ENCODE data around the gene DNAJA1. TPM values are rescaled to one million over a fixed set of nuclear protein-coding genes. Genes with fewer than 3 reads are reported as not detected.

The DNAJA1 gene
- total RNA-seq, 1 donor from 2014 or later: 74.5 TPM

DNA sequence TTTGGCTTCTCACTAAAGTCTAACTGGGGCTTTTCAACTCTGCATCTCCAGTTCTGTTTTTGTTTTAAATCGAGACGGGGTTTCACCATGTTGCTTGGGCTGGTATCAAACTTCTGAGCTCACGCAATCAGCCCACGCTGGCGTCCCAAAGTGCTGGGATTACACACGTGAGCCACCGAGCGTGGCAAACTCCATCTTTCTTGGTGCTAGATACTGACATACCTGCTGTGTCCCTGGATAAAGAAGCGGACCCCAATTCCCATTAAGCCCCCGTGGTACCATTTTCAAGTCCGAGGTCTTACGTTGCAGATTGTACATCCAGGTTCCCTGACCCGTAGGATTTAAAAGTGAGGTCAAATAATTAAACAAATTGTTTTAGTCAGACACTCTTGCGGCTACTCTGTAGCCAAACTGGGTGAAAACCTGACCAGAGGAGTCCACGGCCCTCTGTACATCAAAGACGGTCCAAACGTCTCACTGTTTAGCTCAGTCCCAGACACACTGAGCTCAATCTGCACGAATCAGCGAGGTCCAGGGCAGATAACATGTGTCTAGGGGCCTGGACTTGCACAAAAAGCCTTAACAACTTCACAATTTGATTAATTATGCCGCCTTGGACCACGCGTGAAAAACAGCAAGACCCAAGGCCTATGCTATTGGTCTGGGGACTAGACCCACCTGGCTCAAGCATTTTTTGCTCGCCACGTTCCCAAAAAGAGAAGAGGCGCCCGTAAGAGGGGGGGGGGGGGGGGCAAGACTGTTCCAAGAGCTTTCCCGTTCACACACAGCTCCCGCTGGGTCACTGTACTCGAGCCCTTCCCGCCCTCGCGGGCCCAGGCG, 727 bp upstream of the DNAJA1 start:
- ATAC-seq (ENCODE audit: poor library complexity): peak; percentile 5
- intact Hi-C loops (cut with DNase I): no loop called here
- DNase-seq: no peak

- peak; percentile 64 for DNase-seq
- intact Hi-C loops (cut with DNase I): no loop called here
- peak; percentile 57 for ATAC-seq (ENCODE audit: poor library complexity)
Observed at GRCh38 chr9:33025572-33026342, 684 bp downstream of the DNAJA1 start.

GRCh38 chr9:33029231-33029786, 4.2 kb downstream of the DNAJA1 start:
- intact Hi-C loops (cut with DNase I): no loop called here
- ATAC-seq (ENCODE audit: poor library complexity) (no peak), DNase-seq (no peak)

DNA sequence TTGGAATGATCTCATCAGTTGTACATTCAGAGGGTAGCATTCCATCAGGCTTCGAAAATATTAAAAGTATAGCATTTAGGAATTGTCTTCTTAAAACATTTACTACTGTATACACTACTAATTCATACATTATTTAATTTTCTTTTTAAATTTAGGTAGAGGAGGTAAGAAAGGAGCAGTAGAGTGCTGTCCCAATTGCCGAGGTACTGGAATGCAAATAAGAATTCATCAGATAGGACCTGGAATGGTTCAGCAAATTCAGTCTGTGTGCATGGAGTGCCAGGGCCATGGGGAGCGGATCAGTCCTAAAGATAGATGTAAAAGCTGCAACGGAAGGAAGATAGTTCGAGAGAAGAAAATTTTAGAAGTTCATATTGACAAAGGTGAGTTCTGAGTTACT, 5.2 kb downstream of the DNAJA1 start:
- intact Hi-C loops (cut with DNase I): no loop called here
- ATAC-seq (ENCODE audit: poor library complexity): no peak

DNA sequence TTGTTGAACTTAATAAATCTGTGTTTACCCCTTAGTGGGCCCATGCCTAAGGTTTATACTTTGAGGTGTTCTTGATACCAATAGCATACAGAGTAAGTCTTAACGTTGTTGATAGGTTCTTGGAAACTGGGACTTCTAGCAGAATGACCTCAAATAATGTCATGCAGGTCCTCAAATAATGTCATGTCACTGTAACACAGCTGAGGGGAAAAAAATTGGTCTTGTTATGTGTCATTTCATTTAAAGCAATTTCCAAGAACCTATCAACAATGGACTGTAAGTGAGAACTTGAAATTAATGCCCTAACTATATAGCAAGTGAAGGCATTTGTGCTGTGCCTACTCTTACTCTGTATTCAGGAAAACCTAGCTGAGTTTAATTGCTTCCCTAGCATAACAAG, 7.2 kb downstream of the DNAJA1 start:
- DNase-seq: no peak
- intact Hi-C loops (cut with DNase I): no loop called here
- ATAC-seq (ENCODE audit: poor library complexity): no peak

More for the DNA sequence above, 5.2 kb downstream of the DNAJA1 start:
- DNase-seq: no peak

- DNase-seq (no peak), ATAC-seq (ENCODE audit: poor library complexity) (no peak)
- intact Hi-C loops (cut with DNase I): no loop called here
Observed at GRCh38 chr9:33032865-33033264, 7.8 kb downstream of the DNAJA1 start.

DNA sequence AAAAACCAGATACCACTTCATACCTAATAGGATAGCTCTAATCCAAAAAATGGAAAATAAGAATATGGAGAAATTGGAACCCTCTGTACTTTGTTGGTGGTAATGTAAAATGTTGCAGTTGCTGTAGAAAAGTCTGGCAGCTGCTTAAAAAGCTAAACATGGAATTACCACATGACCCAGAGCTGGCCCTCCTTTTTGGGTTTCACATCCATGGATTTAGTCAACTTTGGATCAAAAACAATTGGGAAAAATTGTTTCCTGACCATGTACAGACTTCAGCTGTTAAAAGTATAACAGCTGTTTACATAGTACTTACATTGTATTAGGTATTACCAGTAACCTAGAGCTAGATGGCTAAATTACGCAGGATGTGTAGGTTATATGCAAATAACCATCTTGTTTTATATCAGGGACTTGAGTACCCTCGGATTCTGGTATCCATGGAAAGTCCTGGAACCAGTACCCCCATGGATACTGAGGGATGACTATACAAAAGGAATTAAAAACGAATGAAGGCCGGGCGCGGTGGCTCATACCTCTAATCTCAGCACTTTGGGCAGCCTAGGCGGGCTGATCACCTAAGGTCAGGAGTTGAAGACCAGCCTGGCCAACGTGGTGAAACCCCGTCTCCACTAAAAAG, 15.8 kb downstream of the DNAJA1 start:
- ATAC-seq (ENCODE audit: poor library complexity) (no peak), DNase-seq (no peak)
- intact Hi-C loops (cut with DNase I): no loop called here

DNA sequence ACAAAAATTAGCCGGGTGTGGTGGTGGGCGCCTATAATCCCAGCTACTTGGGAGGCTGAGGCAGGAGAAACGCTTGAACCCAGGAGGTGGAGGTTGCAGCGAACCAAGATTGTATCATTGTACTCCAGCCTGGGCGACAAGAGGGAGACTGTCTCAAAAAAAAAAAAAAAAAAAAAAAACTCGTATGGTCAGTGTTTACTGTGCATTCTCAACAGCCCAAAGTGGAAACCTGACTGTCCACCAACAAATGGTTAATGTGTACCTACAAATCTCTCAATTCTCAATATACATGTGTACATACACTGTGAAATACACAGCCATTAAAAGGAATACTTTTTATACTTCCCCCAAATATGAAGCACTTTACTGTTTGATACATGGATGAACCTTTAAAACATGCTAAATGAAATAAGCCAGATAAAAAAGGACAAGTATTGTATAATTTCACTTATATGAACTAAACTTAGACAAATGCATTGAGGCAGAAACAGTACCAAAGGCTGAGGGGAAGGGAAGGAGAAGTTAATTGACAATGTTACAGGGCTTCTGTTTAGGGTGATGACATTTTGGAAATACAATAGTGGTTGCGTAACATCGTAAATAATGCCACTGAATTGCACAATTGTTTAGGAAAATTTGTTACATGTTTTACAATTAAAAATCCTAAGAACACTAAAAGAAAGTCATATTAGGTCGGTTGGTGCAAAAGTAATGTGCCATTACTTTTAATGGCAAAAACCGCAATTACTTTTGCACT, 16.5 kb downstream of the DNAJA1 start:
- intact Hi-C loops (cut with DNase I): no loop called here
- ATAC-seq (ENCODE audit: poor library complexity): no peak
- no peak for DNase-seq

- ATAC-seq (ENCODE audit: poor library complexity) (no peak), DNase-seq (no peak)
- intact Hi-C loops (cut with DNase I): no loop called here
Observed at GRCh38 chr9:33042473-33042872, 17.4 kb downstream of the DNAJA1 start.

GRCh38 chr9:33043671-33044070, 18.6 kb downstream of the DNAJA1 start:
- intact Hi-C loops (cut with DNase I): no loop called here
- ATAC-seq (ENCODE audit: poor library complexity): no peak

DNA sequence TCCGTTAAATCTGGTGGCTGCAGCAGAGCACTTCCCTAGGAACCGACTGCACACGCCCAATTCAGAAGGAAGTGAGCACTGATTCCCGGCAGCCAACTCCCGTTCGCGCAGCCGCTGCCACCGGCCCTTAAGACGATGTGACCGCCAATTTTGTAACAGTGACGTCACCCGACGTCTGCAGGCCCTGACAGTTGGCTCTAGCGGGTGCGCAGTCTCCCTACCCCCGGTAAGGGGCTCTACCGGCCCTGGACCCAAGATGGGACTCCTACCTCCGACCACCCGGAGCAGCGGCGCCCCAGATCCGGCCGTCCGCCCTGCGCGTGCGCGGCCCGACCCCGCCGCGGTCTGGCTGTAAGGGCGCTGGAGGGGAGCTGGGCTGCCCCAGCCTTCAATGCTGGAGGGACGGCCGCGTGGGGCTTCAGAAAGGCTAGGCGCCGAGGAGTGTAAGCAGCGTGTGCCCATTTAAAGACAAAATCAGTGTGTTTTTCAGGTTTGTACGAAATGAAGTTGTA, 19.1 kb downstream of the DNAJA1 start:
- intact Hi-C loops (cut with DNase I): no loop called here
- DNase-seq (peak; percentile 93), ATAC-seq (ENCODE audit: poor library complexity) (peak; percentile 95)

More at GRCh38 chr9:33043671-33044070, 18.6 kb downstream of the DNAJA1 start:
- DNase-seq: no peak

DNA sequence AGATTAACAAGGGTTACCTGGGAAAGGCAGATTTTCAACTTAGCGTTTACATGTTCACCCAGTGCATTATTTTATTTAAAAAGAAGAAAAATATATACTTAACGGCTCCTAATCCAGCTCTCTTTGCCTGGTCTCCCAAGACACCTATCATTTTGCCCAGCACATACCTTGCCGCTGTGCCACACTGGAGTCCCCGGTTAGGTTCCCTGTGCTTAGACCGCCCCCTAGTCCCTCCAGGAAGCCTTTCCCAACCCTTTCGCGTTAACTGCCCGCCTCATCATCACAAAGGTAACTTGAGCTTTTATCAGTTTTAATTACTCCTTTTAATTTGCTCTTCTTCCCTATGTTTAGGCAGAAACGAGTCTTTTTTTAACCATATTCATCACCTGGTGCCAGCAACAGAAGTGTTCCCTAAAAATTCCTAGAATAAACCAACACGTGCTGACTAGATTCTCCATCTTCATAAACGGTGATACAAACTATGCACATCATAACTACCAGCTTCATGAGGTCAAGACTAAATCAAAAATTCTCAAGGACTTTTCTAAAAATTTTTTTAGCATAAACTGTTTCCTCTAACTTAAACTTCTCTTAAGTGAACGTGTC, 19.7 kb downstream of the DNAJA1 start:
- ATAC-seq (ENCODE audit: poor library complexity): peak; percentile 38
- no peak for DNase-seq
- intact Hi-C loops (cut with DNase I): no loop called here

- intact Hi-C loops (cut with DNase I): no loop called here
- ATAC-seq (ENCODE audit: poor library complexity) (no peak), DNase-seq (no peak)
Observed at GRCh38 chr9:33046061-33046460, 21.0 kb downstream of the DNAJA1 start.

DNA sequence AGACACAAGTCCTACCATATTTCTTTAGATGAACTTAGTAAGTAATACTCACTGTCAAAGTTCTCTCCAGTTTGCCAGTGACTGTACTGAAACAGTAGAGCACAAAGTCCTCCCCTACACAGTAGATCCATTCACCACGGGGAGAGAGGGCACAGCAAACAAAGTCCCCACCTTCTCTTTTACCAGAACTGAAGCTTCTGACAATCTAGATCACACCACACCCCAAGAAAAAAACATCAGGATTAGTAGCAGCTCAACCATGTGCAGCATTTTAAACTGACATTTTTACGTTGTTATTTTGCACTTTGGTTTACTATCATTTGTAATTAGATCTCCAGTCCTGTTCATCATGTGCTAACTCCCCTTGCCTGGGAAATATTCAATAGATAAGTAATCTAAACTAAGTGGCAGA, 23.0 kb downstream of the DNAJA1 start:
- intact Hi-C loops (cut with DNase I): no loop called here

DNA sequence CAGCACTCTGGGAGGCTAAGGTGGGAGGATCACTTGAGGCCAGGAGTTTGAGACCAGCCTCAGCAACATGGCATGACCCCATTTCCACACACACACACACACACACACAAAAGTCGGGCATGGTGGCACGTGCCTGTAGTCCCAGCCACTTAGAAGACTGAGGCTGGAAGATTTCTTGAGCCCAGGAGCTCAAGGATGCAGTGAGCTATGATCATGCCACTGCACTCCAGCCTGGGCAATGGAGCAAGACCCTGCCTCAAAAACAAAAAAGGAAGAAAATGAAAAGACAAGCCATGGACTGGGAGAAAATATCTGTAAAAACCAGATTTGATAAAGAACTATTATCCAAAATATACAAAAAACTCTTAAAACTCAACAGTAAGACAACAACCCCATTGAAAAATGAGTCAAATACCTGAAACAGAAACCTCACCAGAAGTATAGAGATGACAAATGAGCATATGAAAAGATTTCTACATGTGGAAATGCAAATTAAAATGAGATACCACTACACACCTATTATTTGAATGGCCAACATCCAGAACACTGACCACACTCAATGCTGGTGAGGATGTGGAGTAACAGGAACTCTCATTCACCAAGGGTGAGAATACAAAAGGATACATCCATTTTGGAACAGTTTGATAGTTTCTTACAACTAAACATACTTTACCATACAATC, 24.7 kb downstream of the DNAJA1 start:
- no peak for ATAC-seq (ENCODE audit: poor library complexity)
- intact Hi-C loops (cut with DNase I): no loop called here

More for the DNA sequence above, 23.0 kb downstream of the DNAJA1 start:
- no peak for DNase-seq
- no peak for ATAC-seq (ENCODE audit: poor library complexity)

DNA sequence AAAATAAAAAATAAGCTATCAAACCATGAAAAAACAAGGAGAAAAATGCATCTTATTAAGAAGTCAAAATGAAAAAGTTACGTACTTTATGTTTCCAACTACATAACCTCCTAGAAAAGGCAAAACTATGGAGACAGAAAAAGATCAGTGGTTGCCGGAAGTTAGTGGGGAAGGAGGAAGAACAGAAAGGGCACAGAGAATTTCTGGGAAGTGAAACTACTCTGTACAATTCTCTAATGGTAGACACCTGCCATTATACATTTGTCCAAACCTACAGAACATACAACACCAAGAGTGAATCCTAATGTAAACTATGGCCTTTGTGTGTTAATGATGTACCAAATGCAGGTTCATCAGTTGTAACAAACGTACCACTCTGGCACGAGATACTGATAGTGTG, 26.1 kb downstream of the DNAJA1 start:
- no peak for DNase-seq
- ATAC-seq (ENCODE audit: poor library complexity): peak; percentile 15
- intact Hi-C loops (cut with DNase I): no loop called here

More for the DNA sequence above, 24.7 kb downstream of the DNAJA1 start:
- no peak for DNase-seq

All from Right ventricle myocardium superior (tissue), 1 donor.